MV-4-11 (cell line): ENCODE results near the gene ARVCF.

Source experiments
- DNase-seq: peaks from one replicate; lab custom pipeline; 2025; lab: John Stamatoyannopoulos, UW

The ARVCF gene

GRCh38 chr22:19986410-19987341 lies 29.9 kb downstream of the ARVCF start:
- DNase-seq = peak; percentile 21

GRCh38 chr22:19986011-19986409 lies 30.6 kb downstream of the ARVCF start:
- no peak for DNase-seq

GRCh38 chr22:19984851-19985811 lies 31.5 kb downstream of the ARVCF start:
- no peak for DNase-seq

- no peak for DNase-seq
These were observed 32.3 kb downstream of the ARVCF start for GRCh38 chr22:19984201-19984753.

GRCh38 chr22:19983741-19984140 lies 32.9 kb downstream of the ARVCF start:
- DNase-seq = no peak

- no peak for DNase-seq
These were observed 33.5 kb downstream of the ARVCF start for GRCh38 chr22:19982991-19983578.

GRCh38 chr22:19981961-19982920 lies 34.4 kb downstream of the ARVCF start:
- DNase-seq = no peak

- DNase-seq = no peak
These were observed 35.3 kb downstream of the ARVCF start for GRCh38 chr22:19981171-19981960.

- no peak for DNase-seq
These were observed 35.9 kb downstream of the ARVCF start for GRCh38 chr22:19980766-19981165.

GRCh38 chr22:19979712-19980493 lies 36.7 kb downstream of the ARVCF start:
- DNase-seq = no peak

GRCh38 chr22:19978748-19979147 lies 37.9 kb downstream of the ARVCF start:
- no peak for DNase-seq

GRCh38 chr22:19977296-19978243 lies 39.1 kb downstream of the ARVCF start:
- DNase-seq = no peak

GRCh38 chr22:19976671-19977070 lies 40.0 kb downstream of the ARVCF start:
- no peak for DNase-seq

GRCh38 chr22:19975707-19976035 lies 41.0 kb downstream of the ARVCF start:
- no peak for DNase-seq

- DNase-seq = no peak
These were observed 41.5 kb downstream of the ARVCF start for GRCh38 chr22:19974935-19975706.

- DNase-seq = peak; percentile 48
These were observed 42.3 kb downstream of the ARVCF start for GRCh38 chr22:19974268-19974861.
